GM12892 (cell line): ENCODE measurements around the gene GASK1A.

Experiments used
- DNase-seq: peaks from one replicate; pipeline ENCODE4 v3.0.0; 2011; ENCODE audit not compliant: insufficient read length
- FAIRE-seq: peaks from 2 replicates; lab custom pipeline; 2011; peaks lifted over from hg19 to GRCh38; lab: Jason Lieb, UNC
- POLR2A ChIP-seq: IDR thresholded peaks from 2 replicates; pipeline ENCODE4 v1.6.1; 2011; ENCODE audit warnings: low read depth, low read length, control low read depth
- POLR2AphosphoS5 ChIP-seq: IDR thresholded peaks from 2 replicates; pipeline ENCODE4 v1.6.1; 2011; ENCODE audit warnings: low read depth, low read length, control low read depth
- TAF1 ChIP-seq: IDR thresholded peaks from 2 replicates; pipeline ENCODE4 v1.6.1; 2011; ENCODE audit warnings: low read depth, mild to moderate bottlenecking, control low read depth, low read length, borderline replicate concordance

GASK1A gene

GRCh38 chr3:43025423-43025822 is 46.3 kb downstream of the GASK1A start:
- FAIRE-seq = no peak
- no peak for DNase-seq
- TF ChIP-seq TAF1 = no peak
- no peak for TF ChIP-seq POLR2AphosphoS5
- no peak for TF ChIP-seq POLR2A

- DNase-seq (no peak), FAIRE-seq (no peak)
- TF ChIP-seq POLR2AphosphoS5 (no peak), POLR2A (no peak), TAF1 (no peak)
Observed at GRCh38 chr3:43028001-43028400, 48.9 kb downstream of the GASK1A start.

- FAIRE-seq = no peak
- no peak for DNase-seq
- no peak for TF ChIP-seq POLR2AphosphoS5
- TF ChIP-seq POLR2A = no peak
- TF ChIP-seq TAF1 = no peak
Observed at GRCh38 chr3:43028678-43029490, 49.8 kb downstream of the GASK1A start.

- no peak for FAIRE-seq
- no peak for TF ChIP-seq TAF1
- no peak for TF ChIP-seq POLR2AphosphoS5
Observed at GRCh38 chr3:43030162-43030935, 51.2 kb downstream of the GASK1A start.

GRCh38 chr3:43031485-43031884 is 52.4 kb downstream of the GASK1A start:
- TF ChIP-seq TAF1 = no peak
- no peak for TF ChIP-seq POLR2AphosphoS5
- TF ChIP-seq POLR2A = no peak
- DNase-seq (no peak), FAIRE-seq (no peak)

More at GRCh38 chr3:43030162-43030935, 51.2 kb downstream of the GASK1A start:
- DNase-seq = no peak

GRCh38 chr3:43031889-43032545 is 52.9 kb downstream of the GASK1A start:
- TF ChIP-seq TAF1 = no peak
- DNase-seq (no peak), FAIRE-seq (no peak)

GRCh38 chr3:43032646-43033628 is 53.8 kb downstream of the GASK1A start:
- TF ChIP-seq POLR2A = no peak
- TF ChIP-seq POLR2AphosphoS5 = no peak
- TF ChIP-seq TAF1 = no peak
- FAIRE-seq (no peak), DNase-seq (no peak)

GRCh38 chr3:43034200-43034599 is 55.1 kb downstream of the GASK1A start:
- FAIRE-seq = no peak
- DNase-seq = no peak
- no peak for TF ChIP-seq POLR2AphosphoS5
- no peak for TF ChIP-seq TAF1
- no peak for TF ChIP-seq POLR2A

GRCh38 chr3:43034911-43035310 is 55.8 kb downstream of the GASK1A start:
- TF ChIP-seq TAF1 = no peak
- no peak for TF ChIP-seq POLR2A
- TF ChIP-seq POLR2AphosphoS5 = no peak
- FAIRE-seq (no peak), DNase-seq (no peak)

- DNase-seq (no peak), FAIRE-seq (no peak)
- TF ChIP-seq POLR2A = no peak
- TF ChIP-seq POLR2AphosphoS5 = no peak
- TF ChIP-seq TAF1 = no peak
Observed at GRCh38 chr3:43035801-43036365, 56.8 kb downstream of the GASK1A start.

- FAIRE-seq (no peak), DNase-seq (no peak)
- TF ChIP-seq TAF1 (no peak), POLR2AphosphoS5 (no peak), POLR2A (no peak)
Observed at GRCh38 chr3:43036621-43037423, 57.7 kb downstream of the GASK1A start.
